ENCODE measurements around the gene CCNK. TPM values are rescaled to one million over a fixed set of nuclear protein-coding genes. Genes with fewer than 3 reads are reported as not detected.
A peak's percentile ranks its signal among the peaks of the same experiment; 100 is the strongest.

Gene CCNK
- total and polyA plus RNA-seq, 2 of the 13 experiments (the other 11 are each of a cell fraction or from before 2014, with no cell fraction given) = 4.9 to 9.7 TPM

DNA sequence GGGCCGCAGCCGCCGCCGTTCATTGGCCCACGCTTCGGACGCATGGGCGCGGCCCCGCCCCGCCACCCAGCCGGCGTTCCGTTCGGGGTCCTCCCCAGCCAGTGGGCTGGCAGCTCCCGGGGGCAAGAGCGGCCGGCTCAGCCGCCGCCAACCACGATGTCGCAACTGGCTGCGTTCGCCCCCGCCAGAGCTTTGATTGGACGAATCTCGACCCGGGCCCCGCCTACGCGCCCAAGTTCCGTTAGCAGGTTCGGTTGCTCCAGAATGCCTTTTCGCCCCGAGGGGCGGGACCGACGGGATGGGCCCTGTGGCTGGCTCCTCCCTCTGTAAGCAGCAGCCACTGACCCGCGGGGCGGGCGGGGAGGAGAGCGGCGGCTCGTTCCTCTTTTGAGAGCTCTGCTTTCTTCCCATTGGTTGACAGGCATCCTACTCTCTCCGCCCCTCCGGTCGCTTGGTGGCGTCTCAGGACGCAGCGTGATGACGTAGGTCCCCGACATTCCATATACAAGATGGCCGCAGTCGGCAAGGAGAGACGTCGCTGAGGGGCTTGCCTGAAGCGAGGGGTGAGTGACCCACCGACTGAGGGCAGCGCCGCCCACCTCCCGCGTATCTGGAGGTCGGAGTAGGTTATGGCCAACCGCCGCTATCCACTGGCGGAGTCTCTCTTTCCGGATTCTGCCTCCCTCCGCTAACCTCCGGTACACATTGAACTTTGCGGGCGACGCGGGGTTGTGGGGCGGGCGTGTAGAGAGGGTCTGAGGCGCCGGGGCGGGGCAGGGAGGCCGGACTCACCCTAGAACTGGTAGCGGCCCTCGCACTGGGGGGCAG is at the start of gene CCNK (continued):
- TF ChIP-seq, protein P1, sequence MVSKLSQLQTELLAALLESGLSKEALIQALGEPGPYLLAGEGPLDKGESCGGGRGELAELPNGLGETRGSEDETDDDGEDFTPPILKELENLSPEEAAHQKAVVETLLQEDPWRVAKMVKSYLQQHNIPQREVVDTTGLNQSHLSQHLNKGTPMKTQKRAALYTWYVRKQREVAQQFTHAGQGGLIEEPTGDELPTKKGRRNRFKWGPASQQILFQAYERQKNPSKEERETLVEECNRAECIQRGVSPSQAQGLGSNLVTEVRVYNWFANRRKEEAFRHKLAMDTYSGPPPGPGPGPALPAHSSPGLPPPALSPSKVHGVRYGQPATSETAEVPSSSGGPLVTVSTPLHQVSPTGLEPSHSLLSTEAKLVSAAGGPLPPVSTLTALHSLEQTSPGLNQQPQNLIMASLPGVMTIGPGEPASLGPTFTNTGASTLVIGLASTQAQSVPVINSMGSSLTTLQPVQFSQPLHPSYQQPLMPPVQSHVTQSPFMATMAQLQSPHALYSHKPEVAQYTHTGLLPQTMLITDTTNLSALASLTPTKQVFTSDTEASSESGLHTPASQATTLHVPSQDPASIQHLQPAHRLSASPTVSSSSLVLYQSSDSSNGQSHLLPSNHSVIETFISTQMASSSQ (IDR thresholded peaks at IDR 0.05; ENCODE audit: low read depth) = no peak
- TF ChIP-seq, protein P1 (CRISPR knock-in tag; IDR thresholded peaks at IDR 0.05; ENCODE audit: borderline replicate concordance) = no peak; the same call in 1 of the 2 replicates
- TF ChIP-seq ZFY (CRISPR knock-in tag; IDR thresholded peaks at IDR 0.05) = peak; percentile 43; the same call in 1 of the 2 replicates
- TF ChIP-seq GZF1 (CRISPR knock-in tag; IDR thresholded peaks at IDR 0.05) = no peak
- peak; percentile 81 for TF ChIP-seq JARID2 (CRISPR knock-in tag; IDR thresholded peaks at IDR 0.05; ENCODE audit: insufficient replicate concordance)
- TF ChIP-seq KAT8 (CRISPR knock-in tag; IDR thresholded peaks at IDR 0.05) = peak; percentile 97
- TF ChIP-seq SRSF1 (optimal IDR thresholded peaks at IDR 0.05; ENCODE audit: low read depth, low read length) = no peak
- TF ChIP-seq ZNF317 (CRISPR knock-in tag; IDR thresholded peaks at IDR 0.05) = peak; percentile 53
- TF ChIP-seq, protein P2, sequence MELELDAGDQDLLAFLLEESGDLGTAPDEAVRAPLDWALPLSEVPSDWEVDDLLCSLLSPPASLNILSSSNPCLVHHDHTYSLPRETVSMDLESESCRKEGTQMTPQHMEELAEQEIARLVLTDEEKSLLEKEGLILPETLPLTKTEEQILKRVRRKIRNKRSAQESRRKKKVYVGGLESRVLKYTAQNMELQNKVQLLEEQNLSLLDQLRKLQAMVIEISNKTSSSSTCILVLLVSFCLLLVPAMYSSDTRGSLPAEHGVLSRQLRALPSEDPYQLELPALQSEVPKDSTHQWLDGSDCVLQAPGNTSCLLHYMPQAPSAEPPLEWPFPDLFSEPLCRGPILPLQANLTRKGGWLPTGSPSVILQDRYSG (CRISPR knock-in tag; IDR thresholded peaks at IDR 0.05) = no peak
- peak; percentile 38; the same call in 1 of the 2 replicates for TF ChIP-seq NR1H2 (CRISPR knock-in tag; IDR thresholded peaks at IDR 0.05; ENCODE audit: borderline replicate concordance, low read depth)
- TF ChIP-seq ZNF331 (CRISPR knock-in tag; IDR thresholded peaks at IDR 0.05) = peak; percentile 44; the same call in 1 of the 2 replicates
- 0 out of 2 replicates have a peak, but pooled peaks have one; percentile 17 for TF ChIP-seq ARNT2 (CRISPR knock-in tag; IDR thresholded peaks at IDR 0.05; ENCODE audit: low read depth)
- TF ChIP-seq, protein P3, sequence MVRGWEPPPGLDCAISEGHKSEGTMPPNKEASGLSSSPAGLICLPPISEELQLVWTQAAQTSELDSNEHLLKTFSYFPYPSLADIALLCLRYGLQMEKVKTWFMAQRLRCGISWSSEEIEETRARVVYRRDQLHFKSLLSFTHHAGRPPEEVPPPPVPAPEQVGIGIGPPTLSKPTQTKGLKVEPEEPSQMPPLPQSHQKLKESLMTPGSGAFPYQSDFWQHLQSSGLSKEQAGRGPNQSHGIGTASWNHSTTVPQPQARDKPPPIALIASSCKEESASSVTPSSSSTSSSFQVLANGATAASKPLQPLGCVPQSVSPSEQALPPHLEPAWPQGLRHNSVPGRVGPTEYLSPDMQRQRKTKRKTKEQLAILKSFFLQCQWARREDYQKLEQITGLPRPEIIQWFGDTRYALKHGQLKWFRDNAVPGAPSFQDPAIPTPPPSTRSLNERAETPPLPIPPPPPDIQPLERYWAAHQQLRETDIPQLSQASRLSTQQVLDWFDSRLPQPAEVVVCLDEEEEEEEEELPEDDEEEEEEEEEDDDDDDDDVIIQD (CRISPR knock-in tag; IDR thresholded peaks at IDR 0.05; ENCODE audit: low read depth) = peak; percentile 41; the same call in 1 of the 2 replicates
- 0 out of 2 replicates have a peak, but pooled peaks have one; percentile 42 for TF ChIP-seq ZNF761 (CRISPR knock-in tag; conservative IDR thresholded peaks at IDR 0.05)
- peak; percentile 58; the same call in 1 of the 2 replicates for TF ChIP-seq ZNF350 (CRISPR knock-in tag; IDR thresholded peaks at IDR 0.05; ENCODE audit: borderline replicate concordance, low read depth)
- no peak; the same call in 1 of the 2 replicates for TF ChIP-seq NR2F6 (IDR thresholded peaks at IDR 0.05)
- TF ChIP-seq NR2F6 (CRISPR knock-in tag; IDR thresholded peaks at IDR 0.05) = peak; percentile 14; the same call in 1 of the 2 replicates
- TF ChIP-seq, protein P4, sequence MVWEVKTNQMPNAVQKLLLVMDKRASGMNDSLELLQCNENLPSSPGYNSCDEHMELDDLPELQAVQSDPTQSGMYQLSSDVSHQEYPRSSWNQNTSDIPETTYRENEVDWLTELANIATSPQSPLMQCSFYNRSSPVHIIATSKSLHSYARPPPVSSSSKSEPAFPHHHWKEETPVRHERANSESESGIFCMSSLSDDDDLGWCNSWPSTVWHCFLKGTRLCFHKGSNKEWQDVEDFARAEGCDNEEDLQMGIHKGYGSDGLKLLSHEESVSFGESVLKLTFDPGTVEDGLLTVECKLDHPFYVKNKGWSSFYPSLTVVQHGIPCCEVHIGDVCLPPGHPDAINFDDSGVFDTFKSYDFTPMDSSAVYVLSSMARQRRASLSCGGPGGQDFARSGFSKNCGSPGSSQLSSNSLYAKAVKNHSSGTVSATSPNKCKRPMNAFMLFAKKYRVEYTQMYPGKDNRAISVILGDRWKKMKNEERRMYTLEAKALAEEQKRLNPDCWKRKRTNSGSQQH (CRISPR knock-in tag; IDR thresholded peaks at IDR 0.05; ENCODE audit: low read depth) = peak; percentile 81; the same call in 1 of the 2 replicates
- TF ChIP-seq, protein P5, sequence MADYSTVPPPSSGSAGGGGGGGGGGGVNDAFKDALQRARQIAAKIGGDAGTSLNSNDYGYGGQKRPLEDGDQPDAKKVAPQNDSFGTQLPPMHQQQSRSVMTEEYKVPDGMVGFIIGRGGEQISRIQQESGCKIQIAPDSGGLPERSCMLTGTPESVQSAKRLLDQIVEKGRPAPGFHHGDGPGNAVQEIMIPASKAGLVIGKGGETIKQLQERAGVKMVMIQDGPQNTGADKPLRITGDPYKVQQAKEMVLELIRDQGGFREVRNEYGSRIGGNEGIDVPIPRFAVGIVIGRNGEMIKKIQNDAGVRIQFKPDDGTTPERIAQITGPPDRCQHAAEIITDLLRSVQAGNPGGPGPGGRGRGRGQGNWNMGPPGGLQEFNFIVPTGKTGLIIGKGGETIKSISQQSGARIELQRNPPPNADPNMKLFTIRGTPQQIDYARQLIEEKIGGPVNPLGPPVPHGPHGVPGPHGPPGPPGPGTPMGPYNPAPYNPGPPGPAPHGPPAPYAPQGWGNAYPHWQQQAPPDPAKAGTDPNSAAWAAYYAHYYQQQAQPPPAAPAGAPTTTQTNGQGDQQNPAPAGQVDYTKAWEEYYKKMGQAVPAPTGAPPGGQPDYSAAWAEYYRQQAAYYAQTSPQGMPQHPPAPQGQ (CRISPR knock-in tag; IDR thresholded peaks at IDR 0.05; ENCODE audit: borderline replicate concordance) = no peak

Data from HepG2 (cell line).